Right lobe of liver (tissue), 6 donors: ENCODE measurements around the gene LDLRAD3. TPM values are rescaled to one million over a fixed set of nuclear protein-coding genes. Genes with fewer than 3 reads are reported as not detected.

ENCODE experiments used
- ATAC-seq, 4 donors: fragments of 200-7000 bp; cut with Tn5 transposase; one replicate each; pipeline ENCODE4 v1.9.1; 2020; ENCODE audit warnings: mild to moderate bottlenecking in 4 of 4, moderate library complexity in 4 of 4
- DNase-seq, 3 donors: peaks; one replicate each; pipeline ENCODE4 v3.0.0-alpha.2; 2020
- H3K27ac ChIP-seq, 3 donors: fragments of 200-600 bp; one replicate each; pipeline ENCODE4 v1.8.0; 2022
- H3K27me3 ChIP-seq, 2 donors: fragments of 200-600 bp; one replicate each; pipeline ENCODE4 v1.8.0; 2022
- H3K36me3 ChIP-seq, 4 donors: fragments of 200-600 bp; sonication (generic) in 1 of 4; one replicate each; pipeline versions ENCODE4 v1.5.1 to v1.8.0; 2017 to 2022; ENCODE audit warnings: control low read depth in 1 of 4
- H3K4me1 ChIP-seq, 4 donors: fragments of 200-600 bp; sonication (generic) in 1 of 4; one replicate each; pipeline versions ENCODE4 v1.5.1 to v1.8.0; 2017 to 2022; ENCODE audit warnings: control low read depth in 1 of 4
- H3K4me3 ChIP-seq, 3 donors: fragments of 200-600 bp; one replicate each; pipeline ENCODE4 v1.8.0; 2022
- H3K9me3 ChIP-seq, 4 donors: fragments of 200-600 bp; sonication (generic) in 1 of 4; one replicate each; pipeline versions ENCODE4 v1.5.1 to v1.8.0; 2017 to 2022; ENCODE audit warnings: control low read depth in 1 of 4
- POLR2A ChIP-seq: fragments of 450-650 bp; IDR thresholded peaks from one replicate; pipeline ENCODE4 v1.6.1; 2017; ENCODE audit warnings: antibody characterized with exemption, mild to moderate bottlenecking
- WGBS: methylation state at CpG from one replicate; pipeline ENCODE4 v1.1.6; 2018; ENCODE audit warnings: low coverage, low lambda C conversion rate; ENCODE audit not compliant: insufficient coverage; ENCODE audit errors: missing lambda C conversion rate; 5-methylcytosine and 5-hydroxymethylcytosine counted together
- intact Hi-C, 2 donors: fragments of 100-400 bp; cut with DNase I; formaldehyde crosslinking; loops; one replicate each; pipeline versions ENCODE4 v1.11.2 to v1.14.1; 2022
- total RNA-seq, 6 experiments: library from RNA; depleted of rRNA in 2 of 6; stranded (reverse); fragments of >200 nt in 2 of 6; fragmentation: NEBNext Ultra II Directional in 3 of 6; extraction: Animal tissue kit (Norgen Biotek cat#: 25700) in 3 of 6; gene quantifications; one replicate each; pipeline versions ENCODE4 v1.1.0 to v1.2.4, GENCODE V29; 2016 to 2023
- TF ChIP-seq, protein P1 (sequence below), 4 donors: fragments of 200-600 bp in 3 of 4; fragments of 450-650 bp in 1 of 4; IDR thresholded peaks; one replicate each; pipeline versions ENCODE4 v1.5.1 to v1.8.0; 2016 to 2022; ENCODE audit warnings: antibody characterized with exemption in 4 of 4, mild to moderate bottlenecking in 2 of 4
- donor health status: DM: no; HTN: yes; CAD: no.
- donor health status: DM: no; HTN: no; CAD: no.
- donor health status: DM: no; HTN: no; CAD: no.
- donor health status: DM: no; HTN: yes; CAD: no.
- donor health status: DM: no; HTN: yes; CAD: no.

The LDLRAD3 gene
- total RNA-seq, 6 experiments from 2014 or later: 0.62 to 3.3 (median 2.7) TPM

DNA sequence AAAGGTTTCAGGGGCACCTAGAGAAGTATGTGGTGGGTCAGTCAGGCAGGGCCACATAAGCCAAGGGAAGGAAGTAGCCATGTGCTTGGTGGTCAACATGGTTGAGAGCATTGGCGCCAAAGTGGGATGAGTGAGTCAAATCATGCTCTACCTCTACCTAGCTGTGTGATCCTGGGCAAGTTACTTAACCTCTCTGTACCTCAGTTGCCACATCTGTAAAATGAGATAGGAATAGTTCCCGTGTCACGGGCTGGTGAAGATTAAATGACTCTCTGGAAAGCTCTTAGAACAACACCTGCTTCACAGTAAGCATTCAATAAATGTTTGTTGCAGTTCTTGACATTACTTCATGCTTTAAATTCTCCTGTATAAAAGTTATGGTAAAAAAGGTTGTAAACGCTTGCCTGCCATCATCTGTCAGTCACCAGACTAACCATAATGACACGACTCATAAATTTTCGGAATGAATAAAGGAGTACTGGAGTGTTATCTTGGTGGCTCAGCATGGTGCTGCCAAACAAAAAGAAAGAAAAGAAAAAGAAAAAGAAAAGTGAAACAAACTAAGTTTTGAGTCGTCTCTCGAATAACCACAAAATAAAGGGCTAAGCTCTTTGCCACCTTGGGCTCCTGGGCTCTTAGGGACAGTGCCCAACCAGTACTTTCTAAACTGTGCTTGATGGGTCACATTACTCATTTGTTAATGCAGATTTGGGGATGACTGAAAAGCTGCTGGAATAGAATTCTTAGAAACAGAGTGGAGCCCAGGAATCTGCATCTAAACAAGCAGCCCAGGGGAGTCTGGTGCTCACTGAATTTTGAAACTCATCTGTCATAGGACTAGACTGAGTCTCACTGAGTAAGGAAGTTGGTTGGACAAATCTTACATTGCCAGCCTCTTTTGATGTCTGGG, 107.6 kb downstream of the LDLRAD3 start:
- Histone ChIP-seq H3K27me3 (no peaks in the 10 kb centered on the region), H3K9me3 (no peaks in the 10 kb centered on the region), H3K4me3 (no peak overlapping the region), H3K27ac (no peak overlapping the region), H3K36me3 (no peaks in the 10 kb centered on the region), H3K4me1 (no peaks in the 10 kb centered on the region)
- WGBS: 65% methylated on average over 6 of the region's 8 CpGs
- ATAC-seq (no peak), DNase-seq (no peak)
- TF ChIP-seq, protein P1, sequence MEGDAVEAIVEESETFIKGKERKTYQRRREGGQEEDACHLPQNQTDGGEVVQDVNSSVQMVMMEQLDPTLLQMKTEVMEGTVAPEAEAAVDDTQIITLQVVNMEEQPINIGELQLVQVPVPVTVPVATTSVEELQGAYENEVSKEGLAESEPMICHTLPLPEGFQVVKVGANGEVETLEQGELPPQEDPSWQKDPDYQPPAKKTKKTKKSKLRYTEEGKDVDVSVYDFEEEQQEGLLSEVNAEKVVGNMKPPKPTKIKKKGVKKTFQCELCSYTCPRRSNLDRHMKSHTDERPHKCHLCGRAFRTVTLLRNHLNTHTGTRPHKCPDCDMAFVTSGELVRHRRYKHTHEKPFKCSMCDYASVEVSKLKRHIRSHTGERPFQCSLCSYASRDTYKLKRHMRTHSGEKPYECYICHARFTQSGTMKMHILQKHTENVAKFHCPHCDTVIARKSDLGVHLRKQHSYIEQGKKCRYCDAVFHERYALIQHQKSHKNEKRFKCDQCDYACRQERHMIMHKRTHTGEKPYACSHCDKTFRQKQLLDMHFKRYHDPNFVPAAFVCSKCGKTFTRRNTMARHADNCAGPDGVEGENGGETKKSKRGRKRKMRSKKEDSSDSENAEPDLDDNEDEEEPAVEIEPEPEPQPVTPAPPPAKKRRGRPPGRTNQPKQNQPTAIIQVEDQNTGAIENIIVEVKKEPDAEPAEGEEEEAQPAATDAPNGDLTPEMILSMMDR (IDR thresholded peaks at IDR 0.05): no peak
- no peak for TF ChIP-seq POLR2A
- intact Hi-C loops: no loop called here

DNA sequence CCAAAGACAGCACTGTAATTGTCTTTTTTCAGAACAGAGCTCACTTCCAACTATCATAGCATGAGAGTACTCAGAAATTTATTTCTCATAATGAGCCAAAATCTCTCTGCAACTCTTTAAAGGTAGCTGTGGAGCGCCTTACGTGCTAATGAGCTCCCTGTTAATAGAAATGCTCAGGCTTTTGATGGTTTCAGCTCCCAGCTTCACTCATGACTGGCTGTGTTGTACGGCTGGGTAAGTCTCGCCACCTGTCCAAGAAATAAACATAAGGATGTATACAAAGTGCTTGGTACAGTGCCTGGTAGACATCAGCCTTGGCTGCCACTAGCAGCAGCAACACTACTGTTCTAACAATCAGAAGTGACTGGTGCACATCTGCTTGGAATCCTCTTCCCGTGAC, 109.4 kb downstream of the LDLRAD3 start:
- no peak for TF ChIP-seq POLR2A
- TF ChIP-seq, protein P1 (IDR thresholded peaks at IDR 0.05): no peak
- H3K27me3 ChIP-seq: no peaks in the 10 kb centered on the region
- H3K27ac ChIP-seq: no peak overlapping the region
- 90% methylated on average over 5 of the region's 5 CpGs for WGBS
- DNase-seq (no peak), ATAC-seq (no peak)
- H3K9me3 ChIP-seq: no peaks in the 10 kb centered on the region
- H3K4me3 ChIP-seq: no peak overlapping the region
- H3K36me3 ChIP-seq: no peaks in the 10 kb centered on the region
- intact Hi-C loops: no loop called here
- H3K4me1 ChIP-seq: no peaks in the 10 kb centered on the region

DNA sequence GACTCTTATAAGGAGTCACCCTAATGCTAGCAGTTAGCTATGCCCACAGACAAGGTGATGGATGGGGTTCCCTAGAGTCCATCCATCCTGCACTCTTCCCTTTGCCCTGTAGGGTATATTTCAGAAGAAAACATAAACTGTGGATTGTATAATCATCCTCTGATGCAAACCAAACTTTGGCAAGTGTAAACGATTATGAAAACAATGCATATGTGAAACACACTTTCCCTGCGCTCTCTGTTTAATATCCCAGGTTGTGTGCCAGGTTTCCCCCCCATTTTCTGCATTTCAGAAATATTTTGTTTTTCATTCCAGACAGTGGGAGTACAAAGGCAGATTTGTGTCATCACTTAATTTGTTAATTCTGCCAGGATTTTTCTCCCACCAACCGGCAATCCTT, 110.0 kb downstream of the LDLRAD3 start:
- Histone ChIP-seq H3K27ac (no peak overlapping the region), H3K27me3 (no peaks in the 10 kb centered on the region), H3K4me1 (no peaks in the 10 kb centered on the region), H3K36me3 (no peaks in the 10 kb centered on the region), H3K9me3 (no peaks in the 10 kb centered on the region), H3K4me3 (no peak overlapping the region)
- no peak for TF ChIP-seq POLR2A
- TF ChIP-seq, protein P1 (IDR thresholded peaks at IDR 0.05): no peak
- WGBS: 73% methylated on average over 3 of the region's 3 CpGs
- ATAC-seq: no peak
- no peak for DNase-seq
- intact Hi-C loops: no loop called here

DNA sequence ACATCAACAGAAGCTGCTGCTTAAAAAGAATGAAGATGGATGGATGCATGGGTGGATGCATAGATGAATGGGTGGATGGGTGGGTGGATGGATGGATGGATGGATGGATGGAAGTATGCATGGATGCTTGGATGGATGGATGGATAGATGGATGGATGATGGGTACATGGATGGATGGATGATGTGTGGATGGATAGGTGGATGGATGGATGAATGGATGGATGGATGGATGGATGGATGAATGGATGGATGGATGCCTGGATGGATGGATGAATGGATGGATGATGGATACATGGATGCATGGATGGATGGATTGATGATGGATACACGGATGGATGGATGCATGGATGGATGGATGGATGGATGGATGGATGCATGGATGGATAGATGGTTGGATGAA, 110.8 kb downstream of the LDLRAD3 start:
- Histone ChIP-seq H3K27me3 (no peaks in the 10 kb centered on the region), H3K36me3 (no peaks in the 10 kb centered on the region), H3K4me1 (no peaks in the 10 kb centered on the region), H3K4me3 (no peak overlapping the region), H3K9me3 (no peaks in the 10 kb centered on the region), H3K27ac (no peak overlapping the region)
- no peak for ATAC-seq
- intact Hi-C loops: no loop called here
- TF ChIP-seq, protein P1 (IDR thresholded peaks at IDR 0.05): no peak
- no peak for TF ChIP-seq POLR2A
- 59% methylated on average over 1 of the region's 1 CpG for WGBS
- no peak for DNase-seq
